Neural cell (in vitro differentiated cells): ENCODE results near the gene KDF1. TPM values are rescaled to one million over a fixed set of nuclear protein-coding genes. Genes with fewer than 3 reads are reported as not detected.
A peak's percentile ranks its signal among the peaks of the same experiment; 100 is the strongest.

Experiments used
- H2AFZ ChIP-seq: fragments of 200-600, 300-800 bp; sonication (generic), shearing (Covaris generic); 2 replicates; pipeline ENCODE4 v1.6.0; 2014; ENCODE audit warnings: low read depth, mild to moderate bottlenecking, antibody characterized with exemption, low read length, moderate library complexity
- H3F3A ChIP-seq: fragments of 200-600 bp; shearing (Covaris generic); 2 replicates; pipeline ENCODE4 v1.6.1; 2016; ENCODE audit warnings: mild to moderate bottlenecking, moderate library complexity, mixed read lengths, antibody characterized with exemption, low read length; ENCODE audit not compliant: insufficient read depth, poor library complexity, severe bottlenecking
- H3K27ac ChIP-seq: fragments of 200-600, 300-800 bp; sonication (generic), shearing (Covaris generic); 2 replicates; pipeline ENCODE4 v1.5.1; 2014; ENCODE audit warnings: mild to moderate bottlenecking, low read length, moderate library complexity
- H3K27me3 ChIP-seq: fragments of 300-800, 200-600 bp; sonication (generic), shearing (Covaris generic); 2 replicates; pipeline ENCODE4 v1.6.0; 2014; ENCODE audit warnings: mild to moderate bottlenecking, low read depth, low read length, moderate library complexity; ENCODE audit not compliant: insufficient read depth
- H3K36me3 ChIP-seq: fragments of 300-800, 200-600 bp; sonication (generic), shearing (Covaris generic); 2 replicates; pipeline ENCODE4 v1.5.1; 2014; ENCODE audit warnings: mild to moderate bottlenecking, antibody characterized with exemption, low read length, moderate library complexity; ENCODE audit not compliant: insufficient read depth
- H3K4me2 ChIP-seq: fragments of 300-800, 200-600 bp; sonication (generic), shearing (Covaris generic); 2 replicates; pipeline ENCODE4 v1.6.0; 2014; ENCODE audit warnings: mild to moderate bottlenecking, low read length
- H3K4me3 ChIP-seq: fragments of 300-800, 200-600 bp; sonication (generic), shearing (Covaris generic); 2 replicates; pipeline ENCODE4 v1.5.1; 2014; ENCODE audit warnings: mild to moderate bottlenecking, low read length, moderate library complexity
- H3K79me2 ChIP-seq: fragments of 200-600 bp; shearing (Covaris generic); replicated peaks from 2 replicates; pipeline ENCODE4 v1.6.0; 2014; ENCODE audit warnings: mild to moderate bottlenecking, low read length, moderate library complexity; ENCODE audit not compliant: insufficient read depth
- H3K9ac ChIP-seq: fragments of 300-800, 200-600 bp; sonication (generic), shearing (Covaris generic); 2 replicates; pipeline ENCODE4 v1.6.1; 2016; ENCODE audit warnings: mild to moderate bottlenecking, low read length, mixed read lengths
- H3K9me2 ChIP-seq: fragments of 200-600 bp; shearing (Covaris generic); 2 replicates; pipeline ENCODE4 v1.6.1; 2016; ENCODE audit warnings: mild to moderate bottlenecking, low read length, mixed read lengths; ENCODE audit not compliant: insufficient read depth
- H3K9me3 ChIP-seq: fragments of 200-600, 300-800 bp; sonication (generic), shearing (Covaris generic); 2 replicates; pipeline ENCODE4 v1.6.1; 2016; ENCODE audit warnings: mild to moderate bottlenecking, mixed run types, low read length, moderate library complexity, mixed read lengths
- H4K20me1 ChIP-seq: fragments of 200-600 bp; shearing (Covaris generic); 2 replicates; pipeline ENCODE4 v1.6.1; 2016; ENCODE audit warnings: mild to moderate bottlenecking, mixed run types; ENCODE audit not compliant: insufficient read depth
- EP300 ChIP-seq: fragments of 450-650 bp; conservative IDR thresholded peaks from 2 replicates; pipeline ENCODE4 v1.6.1; 2014; ENCODE audit warnings: antibody characterized with exemption, mild to moderate bottlenecking, moderate library complexity; ENCODE audit not compliant: poor library complexity, severe bottlenecking
- EZH2 ChIP-seq: fragments of 200-600, 300-800 bp; shearing (Covaris generic), sonication (generic); IDR thresholded peaks from 2 replicates; pipeline ENCODE4 v1.6.1; 2014; ENCODE audit warnings: antibody characterized with exemption, low read length, borderline replicate concordance, mild to moderate bottlenecking; ENCODE audit not compliant: insufficient read depth, poor library complexity, severe bottlenecking
- MXI1 ChIP-seq: fragments of 450-650 bp; conservative IDR thresholded peaks from 2 replicates; pipeline ENCODE4 v1.6.1; 2014; ENCODE audit warnings: antibody characterized with exemption, mild to moderate bottlenecking; ENCODE audit not compliant: poor library complexity, severe bottlenecking
- POLR2AphosphoS5 ChIP-seq: IDR thresholded peaks from 2 replicates; pipeline ENCODE4 v1.6.1; 2012
- RAD21 ChIP-seq: fragments of 450-650 bp; conservative IDR thresholded peaks from 2 replicates; pipeline ENCODE4 v1.6.1; 2014; ENCODE audit warnings: antibody characterized with exemption, mild to moderate bottlenecking, moderate library complexity
- SMC3 ChIP-seq: fragments of 450-650 bp; conservative IDR thresholded peaks from 2 replicates; pipeline ENCODE4 v1.6.1; 2014; ENCODE audit warnings: antibody characterized with exemption, mild to moderate bottlenecking, moderate library complexity; ENCODE audit not compliant: poor library complexity
- TAF1 ChIP-seq: IDR thresholded peaks from 2 replicates; pipeline ENCODE4 v1.6.1; 2012; ENCODE audit warnings: low read depth
- polyA plus RNA-seq: library from polyadenylated mRNA; depleted of rRNA; stranded (reverse); fragments of >200 nt; gene quantifications from 2 replicates; pipeline ENCODE4 v1.2.3, GENCODE V29; 2014
- TF ChIP-seq, protein P1 (sequence below): IDR thresholded peaks from 2 replicates; pipeline ENCODE4 v1.6.1; 2012; ENCODE audit warnings: borderline replicate concordance
- TF ChIP-seq, protein P2 (sequence below): fragments of 450-650 bp; IDR thresholded peaks from 2 replicates; pipeline ENCODE4 v1.5.1; 2014; ENCODE audit warnings: antibody characterized with exemption, mild to moderate bottlenecking, moderate library complexity; ENCODE audit not compliant: poor library complexity, severe bottlenecking

Gene KDF1
- polyA plus RNA-seq, 1 donor from 2014 or later = not detected

DNA sequence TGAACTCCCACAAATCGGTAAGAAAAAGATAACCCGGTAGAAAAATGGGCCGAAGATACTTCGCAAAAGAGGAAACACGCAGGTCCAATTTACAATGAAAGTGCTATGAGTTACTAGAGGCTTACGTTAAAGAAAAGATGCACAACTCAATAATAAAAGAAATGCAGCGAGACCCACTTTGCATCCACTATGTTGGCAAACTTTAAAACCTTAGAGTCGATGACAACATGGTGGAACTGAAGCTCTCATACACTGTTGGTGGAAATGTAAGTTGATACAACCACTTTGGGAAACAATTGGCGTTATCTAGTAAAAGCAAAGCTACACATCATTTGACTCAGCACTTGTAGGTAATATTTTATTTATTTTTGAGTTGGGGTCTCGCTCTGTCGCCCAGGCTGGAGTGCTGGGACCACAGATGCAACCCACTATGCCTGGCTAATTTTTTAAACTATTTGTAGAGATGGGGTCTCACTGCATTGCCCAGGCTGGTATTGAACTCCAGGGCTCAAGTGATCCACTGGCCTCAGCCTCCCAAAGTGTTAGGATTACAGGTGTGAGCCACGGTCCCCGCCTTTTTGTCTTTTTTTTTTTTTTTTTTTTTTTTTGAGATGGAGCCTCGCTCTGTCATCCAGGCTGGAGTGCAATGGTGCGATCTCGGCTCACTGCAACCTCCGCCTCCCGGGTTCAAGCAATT lies 59.3 kb downstream of the KDF1 start:
- H3K27me3 ChIP-seq = no peaks in the 10 kb centered on the region
- H3K9me2 ChIP-seq = no peaks in the 10 kb centered on the region
- TF ChIP-seq, protein P1, sequence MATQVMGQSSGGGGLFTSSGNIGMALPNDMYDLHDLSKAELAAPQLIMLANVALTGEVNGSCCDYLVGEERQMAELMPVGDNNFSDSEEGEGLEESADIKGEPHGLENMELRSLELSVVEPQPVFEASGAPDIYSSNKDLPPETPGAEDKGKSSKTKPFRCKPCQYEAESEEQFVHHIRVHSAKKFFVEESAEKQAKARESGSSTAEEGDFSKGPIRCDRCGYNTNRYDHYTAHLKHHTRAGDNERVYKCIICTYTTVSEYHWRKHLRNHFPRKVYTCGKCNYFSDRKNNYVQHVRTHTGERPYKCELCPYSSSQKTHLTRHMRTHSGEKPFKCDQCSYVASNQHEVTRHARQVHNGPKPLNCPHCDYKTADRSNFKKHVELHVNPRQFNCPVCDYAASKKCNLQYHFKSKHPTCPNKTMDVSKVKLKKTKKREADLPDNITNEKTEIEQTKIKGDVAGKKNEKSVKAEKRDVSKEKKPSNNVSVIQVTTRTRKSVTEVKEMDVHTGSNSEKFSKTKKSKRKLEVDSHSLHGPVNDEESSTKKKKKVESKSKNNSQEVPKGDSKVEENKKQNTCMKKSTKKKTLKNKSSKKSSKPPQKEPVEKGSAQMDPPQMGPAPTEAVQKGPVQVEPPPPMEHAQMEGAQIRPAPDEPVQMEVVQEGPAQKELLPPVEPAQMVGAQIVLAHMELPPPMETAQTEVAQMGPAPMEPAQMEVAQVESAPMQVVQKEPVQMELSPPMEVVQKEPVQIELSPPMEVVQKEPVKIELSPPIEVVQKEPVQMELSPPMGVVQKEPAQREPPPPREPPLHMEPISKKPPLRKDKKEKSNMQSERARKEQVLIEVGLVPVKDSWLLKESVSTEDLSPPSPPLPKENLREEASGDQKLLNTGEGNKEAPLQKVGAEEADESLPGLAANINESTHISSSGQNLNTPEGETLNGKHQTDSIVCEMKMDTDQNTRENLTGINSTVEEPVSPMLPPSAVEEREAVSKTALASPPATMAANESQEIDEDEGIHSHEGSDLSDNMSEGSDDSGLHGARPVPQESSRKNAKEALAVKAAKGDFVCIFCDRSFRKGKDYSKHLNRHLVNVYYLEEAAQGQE = no peak
- TF ChIP-seq, protein P2, sequence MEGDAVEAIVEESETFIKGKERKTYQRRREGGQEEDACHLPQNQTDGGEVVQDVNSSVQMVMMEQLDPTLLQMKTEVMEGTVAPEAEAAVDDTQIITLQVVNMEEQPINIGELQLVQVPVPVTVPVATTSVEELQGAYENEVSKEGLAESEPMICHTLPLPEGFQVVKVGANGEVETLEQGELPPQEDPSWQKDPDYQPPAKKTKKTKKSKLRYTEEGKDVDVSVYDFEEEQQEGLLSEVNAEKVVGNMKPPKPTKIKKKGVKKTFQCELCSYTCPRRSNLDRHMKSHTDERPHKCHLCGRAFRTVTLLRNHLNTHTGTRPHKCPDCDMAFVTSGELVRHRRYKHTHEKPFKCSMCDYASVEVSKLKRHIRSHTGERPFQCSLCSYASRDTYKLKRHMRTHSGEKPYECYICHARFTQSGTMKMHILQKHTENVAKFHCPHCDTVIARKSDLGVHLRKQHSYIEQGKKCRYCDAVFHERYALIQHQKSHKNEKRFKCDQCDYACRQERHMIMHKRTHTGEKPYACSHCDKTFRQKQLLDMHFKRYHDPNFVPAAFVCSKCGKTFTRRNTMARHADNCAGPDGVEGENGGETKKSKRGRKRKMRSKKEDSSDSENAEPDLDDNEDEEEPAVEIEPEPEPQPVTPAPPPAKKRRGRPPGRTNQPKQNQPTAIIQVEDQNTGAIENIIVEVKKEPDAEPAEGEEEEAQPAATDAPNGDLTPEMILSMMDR = no peak
- TF ChIP-seq POLR2AphosphoS5 (no peak), MXI1 (no peak), RAD21 (no peak), TAF1 (no peak)
- H3K27ac ChIP-seq = peak overlapping the region; percentile 76
- H3F3A ChIP-seq = no peaks in the 10 kb centered on the region
- H3K9me3 ChIP-seq = no peaks in the 10 kb centered on the region
- H3K4me2 ChIP-seq = peak overlapping the region; percentile 87
- peak overlapping the region; percentile 80 for H3K9ac ChIP-seq
- H4K20me1 ChIP-seq = no peaks in the 10 kb centered on the region
- H3K4me3 ChIP-seq = peak overlapping the region; percentile 76
- peaks cover 17% of the 10 kb centered on the region for H3K79me2 ChIP-seq
- no peaks in the 10 kb centered on the region for H3K36me3 ChIP-seq
- H2AFZ ChIP-seq = peak overlapping the region; percentile 94

DNA sequence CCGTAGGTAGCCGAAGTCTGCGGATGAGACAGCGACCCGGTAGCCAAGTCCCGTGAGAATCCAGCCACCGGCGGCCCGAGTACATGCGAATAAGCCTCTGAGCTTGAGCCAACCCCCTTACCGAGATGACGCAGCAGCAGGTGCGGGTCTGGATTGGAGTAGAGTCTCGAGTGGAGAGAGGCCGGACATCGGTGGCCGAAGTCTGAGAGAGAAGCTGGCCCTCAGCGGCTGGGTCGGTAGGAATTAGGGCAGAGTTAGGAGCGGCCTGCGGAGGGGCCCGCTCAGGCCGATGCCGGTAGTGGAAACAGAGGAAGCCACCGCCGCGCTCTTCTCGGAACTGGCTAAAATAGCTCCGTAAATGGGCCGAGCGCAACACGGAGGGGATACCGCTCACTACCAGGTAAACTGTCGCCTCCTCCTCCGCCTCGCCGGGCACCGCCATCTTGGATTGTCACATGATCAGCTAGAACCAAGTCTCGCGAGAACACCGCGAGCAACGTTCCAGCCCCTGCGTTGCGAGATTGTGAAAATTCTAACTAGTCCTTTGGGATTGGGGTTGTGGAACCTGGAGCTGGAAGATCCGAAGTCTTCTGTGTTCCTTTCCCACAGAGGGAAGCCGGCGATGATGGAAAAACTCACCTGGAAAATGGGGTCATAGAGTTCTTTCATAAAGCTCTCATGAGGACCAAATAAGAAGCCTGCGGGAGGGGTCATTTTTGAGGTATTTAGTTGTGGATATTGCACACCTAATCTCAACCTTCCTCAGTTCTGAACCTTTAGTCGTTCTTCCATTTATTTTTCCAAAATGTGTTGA lies 60.1 kb downstream of the KDF1 start, which contains the start of gene GPATCH3:
TSS of gene GPATCH3 (minus strand) at position 467 of the 814 bp plus-strand sequence. CDS start at position 442, 25 bp downstream.
- TF ChIP-seq EZH2 = no peak
- TF ChIP-seq, protein P2 = no peak
- TF ChIP-seq TAF1 = peak; percentile 87
- TF ChIP-seq POLR2AphosphoS5 = peak; percentile 94
- TF ChIP-seq SMC3 = peak; percentile 18
- TF ChIP-seq RAD21 = no peak
- TF ChIP-seq EP300 = peak; percentile 50
- TF ChIP-seq, protein P1 = peak; percentile 91
- peak; percentile 86 for TF ChIP-seq MXI1
- peak within 1 kb of the TSS; percentile 76 for H3K27ac ChIP-seq
- no peaks in the 10 kb centered on the region for H3K27me3 ChIP-seq
- peak within 1 kb of the TSS; percentile 76 for H3K4me3 ChIP-seq
- peak within 1 kb of the TSS; percentile 87 for H3K4me2 ChIP-seq
- peaks cover 17% of the 10 kb centered on the region for H3K79me2 ChIP-seq
- no peaks in the 10 kb centered on the region for H3K36me3 ChIP-seq
- H3K9ac ChIP-seq = peak within 1 kb of the TSS; percentile 80
- no peaks in the 10 kb centered on the region for H3F3A ChIP-seq
- H3K9me2 ChIP-seq = no peaks in the 10 kb centered on the region
- peak within 1 kb of the TSS; percentile 94 for H2AFZ ChIP-seq
- no peaks in the 10 kb centered on the region for H3K9me3 ChIP-seq
- H4K20me1 ChIP-seq = no peaks in the 10 kb centered on the region
